HPDE6-E6E7 (cell line): ENCODE measurements around the gene FGFR2.

Experiments used
- DNase-seq: peaks from one replicate; pipeline ENCODE4 v3.0.0; 2011; ENCODE audit warnings: missing footprints; ENCODE audit errors: extremely low spot score

The FGFR2 gene

DNA sequence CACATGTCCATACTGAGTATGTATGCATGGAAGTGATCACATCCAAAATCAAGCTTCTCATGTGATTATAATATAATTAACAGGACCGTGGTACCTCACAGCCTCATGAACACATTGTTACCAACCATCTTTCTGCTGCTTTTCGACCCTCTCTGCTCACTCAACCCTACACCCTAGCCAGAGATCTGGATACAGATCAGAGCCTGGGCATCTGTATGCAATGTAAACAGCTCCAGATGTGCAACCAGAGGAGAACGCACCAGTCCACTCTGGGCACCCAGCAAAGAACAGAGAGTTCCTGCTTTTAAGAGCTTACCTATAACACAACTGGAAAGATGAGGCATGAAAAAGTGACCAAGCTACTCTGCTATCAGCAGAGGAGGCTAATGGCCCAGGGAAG, 145.1 kb downstream of the FGFR2 start:
- DNase-seq: no peak

DNA sequence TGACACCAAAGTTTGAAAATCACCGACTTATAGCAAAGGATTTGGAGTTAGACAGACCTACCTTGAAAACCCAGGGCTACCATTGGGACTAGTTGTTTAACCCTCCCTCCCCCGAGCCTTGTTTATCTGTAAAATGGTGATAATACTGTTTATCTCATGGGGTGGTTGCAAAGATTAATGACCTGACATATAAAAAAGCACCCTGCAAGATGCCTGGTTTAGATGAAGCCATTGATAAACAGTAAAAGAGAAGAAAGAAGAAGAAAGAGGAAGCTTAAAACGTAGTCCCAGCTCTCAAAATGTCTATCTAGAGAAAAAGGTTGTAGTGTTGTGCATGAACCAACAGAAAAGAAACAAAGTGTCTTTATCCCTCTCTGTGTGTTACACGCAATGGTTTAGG, 145.7 kb downstream of the FGFR2 start:
- no peak for DNase-seq

DNA sequence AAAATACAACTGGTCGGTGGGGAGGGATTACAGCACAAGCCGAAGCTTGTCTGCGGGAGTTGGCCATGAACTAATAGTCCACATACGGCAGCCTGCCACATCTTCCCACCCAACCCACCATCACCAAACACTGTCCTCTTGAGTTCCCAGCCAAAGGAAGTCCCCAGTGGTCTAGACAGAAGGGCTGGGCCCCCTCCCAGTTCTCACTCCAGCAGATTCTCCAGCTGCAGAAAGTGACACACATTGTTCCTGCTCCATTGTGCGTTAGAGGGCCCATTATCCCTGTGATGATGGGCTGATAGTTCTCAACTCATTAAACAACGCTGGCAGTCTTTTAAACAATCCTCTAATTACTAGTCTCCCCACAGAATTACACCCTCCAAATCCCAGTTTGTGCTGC, 148.0 kb downstream of the FGFR2 start:
- DNase-seq: no peak

DNA sequence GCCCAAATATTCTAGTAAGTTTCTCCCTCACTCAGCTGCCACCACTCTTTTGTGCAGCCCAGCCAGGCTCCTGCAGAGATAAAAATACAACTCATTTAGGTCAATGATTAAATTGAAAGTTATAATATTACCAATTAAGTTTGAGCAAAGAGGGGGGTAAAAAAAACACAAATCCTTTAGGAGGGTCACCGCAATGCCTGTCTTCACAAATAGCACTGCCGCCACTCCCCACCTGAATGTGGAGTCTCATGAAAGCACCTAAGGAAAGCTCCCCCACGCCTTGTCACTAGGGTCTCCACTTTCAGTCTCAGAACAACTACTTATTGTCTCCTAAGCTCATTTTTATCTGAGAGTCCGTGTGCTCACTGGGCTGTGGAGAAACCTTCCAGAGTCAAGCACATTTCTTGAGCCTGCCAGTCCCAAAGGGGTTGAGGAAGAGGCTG, 148.7 kb downstream of the FGFR2 start:
- no peak for DNase-seq

- no peak for DNase-seq
Measured at GRCh38 chr10:121448766-121449421, 149.3 kb downstream of the FGFR2 start.

DNA sequence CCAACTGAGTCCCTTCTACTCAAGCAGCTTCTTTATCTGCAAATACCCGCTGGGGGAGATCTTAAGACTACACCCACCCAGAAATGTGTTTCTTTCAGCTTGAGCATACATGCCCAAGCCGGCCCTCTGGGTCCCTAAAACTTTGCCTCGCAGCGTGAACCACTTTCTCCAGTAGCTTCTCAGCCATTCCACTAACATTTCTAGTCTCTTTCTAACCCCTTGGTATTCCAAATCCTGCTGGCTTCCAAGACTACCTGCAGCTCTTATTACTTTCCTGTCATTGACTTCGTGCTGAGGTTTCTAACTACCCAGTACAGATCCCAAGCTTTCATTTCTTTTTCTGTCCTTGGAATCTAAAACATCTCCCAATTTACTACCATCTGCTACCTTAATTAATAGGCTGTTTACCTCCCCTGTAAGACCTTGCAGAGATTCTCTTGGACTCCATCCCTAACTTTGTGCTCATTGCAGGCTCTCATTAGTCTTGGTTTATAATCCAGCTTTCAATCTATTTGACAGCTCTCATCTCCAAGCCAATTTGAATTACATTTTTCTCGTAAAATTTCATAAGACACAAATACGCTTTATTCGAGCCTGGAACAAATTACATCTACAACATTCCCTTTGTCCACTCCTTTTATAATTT, 153.6 kb downstream of the FGFR2 start:
- no peak for DNase-seq

DNA sequence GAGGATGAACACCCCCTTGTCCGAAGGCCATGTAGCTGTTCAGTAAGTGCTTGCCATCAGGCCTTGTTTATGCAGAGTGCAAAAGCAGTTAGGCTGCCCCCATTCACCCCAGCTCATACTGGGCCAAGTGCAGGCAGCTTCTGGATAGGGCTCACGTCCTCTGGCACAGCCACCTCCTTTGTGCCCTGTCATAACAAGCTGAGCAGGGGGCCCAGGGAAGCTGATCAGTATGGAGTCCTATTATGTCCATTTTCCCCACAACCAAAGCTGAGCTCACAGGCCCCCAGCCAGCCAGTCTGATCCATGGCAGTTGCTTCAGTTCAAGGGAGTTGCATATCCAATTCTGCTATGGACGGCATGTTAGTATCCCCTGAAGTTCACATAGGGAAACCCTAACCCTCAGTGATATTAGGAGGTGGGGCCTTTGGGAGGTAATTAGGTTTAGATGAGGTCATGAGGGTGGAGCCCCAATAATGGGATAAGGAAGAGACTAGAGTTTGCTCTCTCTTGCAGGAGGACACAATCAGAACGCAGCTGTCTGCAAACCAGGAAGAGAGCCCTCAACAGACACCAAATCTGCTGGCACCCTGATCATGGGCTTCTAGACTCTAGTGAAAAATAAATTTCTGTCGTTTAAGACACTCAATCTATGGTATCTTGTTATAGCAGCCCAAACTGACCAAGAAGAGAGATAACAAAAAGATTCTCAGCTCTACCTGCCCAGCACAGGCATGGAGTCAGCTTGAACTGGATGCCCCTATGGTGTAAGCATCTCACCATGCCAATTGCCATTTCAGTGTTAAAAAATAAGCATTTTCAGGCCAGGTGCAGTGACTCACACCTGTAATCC, 155.9 kb downstream of the FGFR2 start:
- DNase-seq: no peak

DNA sequence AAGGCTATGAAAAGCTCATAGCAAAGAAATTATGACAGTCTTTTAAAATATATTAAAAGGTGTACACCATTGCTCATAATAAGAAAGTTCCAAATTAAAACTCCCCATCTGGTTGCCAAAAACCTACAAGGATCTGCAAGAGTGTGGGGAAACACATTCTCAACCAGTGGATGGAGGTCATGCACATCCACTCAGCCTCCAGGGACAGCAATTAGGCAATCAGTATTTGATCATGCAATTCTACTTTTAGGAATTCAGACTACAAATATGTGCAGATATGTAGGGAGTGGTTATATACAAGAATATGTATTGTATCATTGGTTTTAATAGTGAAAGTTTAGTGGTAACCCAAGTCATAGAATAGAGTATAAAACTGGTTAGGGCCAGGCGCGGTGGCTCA, 157.8 kb downstream of the FGFR2 start:
- DNase-seq: no peak

- DNase-seq: no peak
Measured at GRCh38 chr10:121438333-121438732, 159.9 kb downstream of the FGFR2 start.

- no peak for DNase-seq
Measured at GRCh38 chr10:121437596-121437995, 160.6 kb downstream of the FGFR2 start.

DNA sequence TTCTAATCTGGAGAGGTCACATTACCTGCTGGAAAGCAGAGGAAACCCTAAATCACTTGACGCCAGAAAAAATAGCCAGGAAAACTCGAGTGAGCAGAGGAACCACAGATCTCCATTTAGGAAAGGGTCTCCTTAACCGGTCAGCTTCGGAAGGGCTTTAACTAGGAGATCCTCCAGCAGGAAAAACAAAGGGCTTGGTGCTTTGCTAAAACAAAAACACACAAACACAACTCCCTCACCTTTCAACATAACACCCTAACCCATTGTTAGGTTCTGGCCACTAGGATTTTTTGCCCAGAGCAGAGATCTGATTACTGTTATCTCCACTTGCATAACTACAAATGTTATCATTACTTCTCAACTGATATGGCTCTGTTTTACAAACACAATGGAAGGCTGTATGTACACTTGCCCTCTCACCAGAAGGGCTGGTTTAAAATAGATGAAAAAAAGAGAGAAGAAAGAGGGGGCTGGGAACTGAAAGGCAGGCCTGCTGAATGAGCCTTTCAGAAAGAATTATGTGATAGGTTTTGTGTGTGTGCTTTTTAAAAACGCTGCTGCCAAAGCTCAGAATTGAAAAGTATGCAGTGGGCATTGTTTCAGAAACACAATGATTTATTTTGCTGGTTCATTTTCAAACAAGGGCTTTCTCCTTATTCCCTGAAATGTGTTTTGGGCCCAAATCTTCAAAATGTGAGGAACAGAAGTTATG, 161.5 kb downstream of the FGFR2 start:
- no peak for DNase-seq

- DNase-seq: no peak
Measured at GRCh38 chr10:121436281-121436629, 162.0 kb downstream of the FGFR2 start.

DNA sequence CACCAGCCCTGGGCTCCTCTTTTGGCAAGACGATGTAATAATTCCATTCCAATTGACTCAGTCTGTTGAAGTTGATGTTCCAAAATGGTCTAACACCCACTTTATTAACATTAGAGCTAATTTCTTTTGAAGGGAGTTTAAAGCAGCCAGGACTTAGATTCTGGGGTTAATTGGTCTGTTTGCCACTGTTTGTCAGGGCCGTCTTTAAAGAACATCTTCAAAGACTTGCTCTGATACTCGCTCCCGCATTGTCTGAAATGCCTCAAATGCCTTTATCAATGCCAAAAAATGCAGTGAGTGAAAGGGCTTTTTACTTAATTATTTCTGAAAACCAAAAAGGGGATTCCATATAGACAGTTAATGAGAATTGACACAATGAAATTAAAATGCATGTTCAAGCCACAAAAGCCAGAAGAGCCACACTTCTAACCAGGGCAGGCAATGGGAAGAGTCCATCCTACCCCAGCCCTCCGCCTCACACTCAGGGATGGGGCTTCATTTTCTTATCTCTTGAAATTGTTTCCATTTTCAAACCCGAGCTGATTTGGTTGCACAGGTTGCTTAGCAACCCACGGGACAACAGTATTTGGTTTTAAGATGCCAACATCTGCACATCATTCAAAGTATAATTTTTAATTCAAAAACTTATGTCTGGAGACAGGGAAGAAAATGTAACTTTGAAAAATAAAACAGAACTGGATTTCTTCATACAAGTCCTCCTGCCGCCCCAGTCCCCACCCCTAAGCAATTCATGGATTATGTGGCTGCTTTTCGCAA, 163.0 kb downstream of the FGFR2 start:
- no peak for DNase-seq

DNA sequence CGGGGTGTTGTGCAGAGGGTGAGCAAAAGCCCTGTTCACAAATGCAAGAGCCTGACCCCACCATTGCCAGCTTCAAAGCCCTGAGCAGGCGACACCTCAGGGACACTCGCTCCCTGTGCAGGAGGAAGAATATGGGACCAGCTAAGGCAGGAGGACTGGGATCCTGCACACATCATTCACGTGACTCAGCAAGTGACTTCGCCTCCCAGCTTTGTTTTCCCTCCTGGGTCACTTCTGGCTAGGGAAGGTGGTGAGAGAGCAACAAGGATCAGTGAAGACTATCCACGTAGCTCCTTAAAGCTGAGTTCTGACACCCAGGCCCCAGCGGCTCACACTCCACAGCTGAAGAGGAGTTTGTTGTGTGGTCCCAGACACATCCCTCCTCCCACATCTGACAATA, 164.3 kb downstream of the FGFR2 start:
- DNase-seq: no peak

GRCh38 chr10:121428867-121429266, 169.4 kb downstream of the FGFR2 start:
- no peak for DNase-seq
